H9 (cell line): ENCODE results near the gene TSPAN11. TPM values are rescaled to one million over a fixed set of nuclear protein-coding genes. Genes with fewer than 3 reads are reported as not detected.

ENCODE experiments used
- DNase-seq: peaks from one replicate; pipeline ENCODE4 v3.0.0-alpha.2; 2017
- H2AFZ ChIP-seq: one replicate; pipeline ENCODE4 v1.6.1; 2013; ENCODE audit warnings: mild to moderate bottlenecking, low read length, control low read depth, moderate library complexity
- H2AK5ac ChIP-seq: 2 replicates; pipeline ENCODE4 v1.6.1; 2013; ENCODE audit warnings: low read length, control low read depth, mixed read lengths; ENCODE audit not compliant: insufficient read length
- H2BK120ac ChIP-seq: one replicate; pipeline ENCODE4 v1.6.1; 2013; ENCODE audit warnings: low read depth, mild to moderate bottlenecking, low read length, control low read depth, inconsistent platforms; ENCODE audit not compliant: poor library complexity, severe bottlenecking
- H2BK12ac ChIP-seq: 2 replicates; pipeline ENCODE4 v1.6.1; 2013; ENCODE audit warnings: low read length, control low read depth, mixed read lengths, low read depth; ENCODE audit not compliant: insufficient read length
- H2BK15ac ChIP-seq: 2 replicates; pipeline ENCODE4 v1.6.1; 2013; ENCODE audit warnings: low read depth, low read length, control low read depth
- H2BK20ac ChIP-seq: one replicate; pipeline ENCODE4 v1.6.1; 2013; ENCODE audit warnings: low read depth, mild to moderate bottlenecking, low read length, control low read depth, inconsistent platforms; ENCODE audit not compliant: poor library complexity, severe bottlenecking
- H2BK5ac ChIP-seq: 2 replicates; pipeline ENCODE4 v1.6.1; 2013; ENCODE audit warnings: low read length, control low read depth, mixed read lengths; ENCODE audit not compliant: insufficient read length
- H3K14ac ChIP-seq: 2 replicates; pipeline ENCODE4 v1.6.1; 2013; ENCODE audit warnings: low read length, control low read depth; ENCODE audit not compliant: insufficient read depth
- H3K18ac ChIP-seq: 2 replicates; pipeline ENCODE4 v1.6.1; 2013; ENCODE audit warnings: low read depth, mild to moderate bottlenecking, mixed read lengths, low read length, control low read depth; ENCODE audit not compliant: insufficient read length
- H3K23ac ChIP-seq: 2 replicates; pipeline ENCODE4 v1.6.1; 2013; ENCODE audit warnings: low read length, control low read depth, mixed read lengths, low read depth; ENCODE audit not compliant: insufficient read length
- H3K23me2 ChIP-seq: 2 replicates; pipeline ENCODE4 v1.6.1; 2013; ENCODE audit warnings: low read depth, mild to moderate bottlenecking, mixed read lengths, low read length, control low read depth; ENCODE audit not compliant: insufficient read length, poor library complexity, severe bottlenecking
- H3K27ac ChIP-seq: 2 replicates; pipeline ENCODE4 v1.5.1; 2013; ENCODE audit warnings: low read length, control low read depth, mixed read lengths, low read depth; ENCODE audit not compliant: insufficient read length
- H3K27me3 ChIP-seq: 2 replicates; pipeline ENCODE4 v1.6.1; 2013; ENCODE audit warnings: low read length, control low read depth, inconsistent platforms; ENCODE audit not compliant: insufficient read depth
- H3K4ac ChIP-seq: 2 replicates; pipeline ENCODE4 v1.6.1; 2013; ENCODE audit warnings: low read depth, mild to moderate bottlenecking, control low read depth, inconsistent platforms, low read length, moderate library complexity
- H3K4me1 ChIP-seq: 2 replicates; pipeline ENCODE4 v1.6.1; 2013; ENCODE audit warnings: low read length, control low read depth, inconsistent platforms; ENCODE audit not compliant: insufficient read depth
- H3K4me2 ChIP-seq: 2 replicates; pipeline ENCODE4 v1.6.1; 2013; ENCODE audit warnings: low read length, control low read depth, mixed read lengths; ENCODE audit not compliant: insufficient read length, insufficient read depth
- H3K56ac ChIP-seq: 2 replicates; pipeline ENCODE4 v1.6.1; 2013; ENCODE audit warnings: low read depth, mild to moderate bottlenecking, mixed read lengths, low read length, control low read depth; ENCODE audit not compliant: insufficient read length
- H3K79me1 ChIP-seq: 2 replicates; pipeline ENCODE4 v1.6.1; 2013; ENCODE audit warnings: low read depth, mild to moderate bottlenecking, moderate library complexity, low read length, control low read depth, inconsistent platforms; ENCODE audit not compliant: insufficient read depth, poor library complexity, severe bottlenecking
- H3K79me2 ChIP-seq: 2 replicates; pipeline ENCODE4 v1.6.1; 2013; ENCODE audit warnings: low read length, control low read depth, inconsistent platforms; ENCODE audit not compliant: insufficient read depth
- H3K9ac ChIP-seq: 2 replicates; pipeline ENCODE4 v1.6.1; 2013; ENCODE audit warnings: low read length, control low read depth, mixed read lengths; ENCODE audit not compliant: insufficient read length; ENCODE audit errors: extremely low read depth
- H3K9me3 ChIP-seq: one replicate; pipeline ENCODE4 v1.6.1; 2013; ENCODE audit warnings: low read depth, low read length, inconsistent platforms; ENCODE audit not compliant: control insufficient read depth
- H3T11ph ChIP-seq: one replicate; pipeline ENCODE4 v1.6.1; 2013; ENCODE audit warnings: mild to moderate bottlenecking, low read length, control low read depth, inconsistent platforms
- H4K20me1 ChIP-seq: one replicate; pipeline ENCODE4 v1.6.1; 2013; ENCODE audit not compliant: control insufficient read depth, insufficient read length, insufficient read depth
- H4K5ac ChIP-seq: 2 replicates; pipeline ENCODE4 v1.6.1; 2013; ENCODE audit warnings: low read depth, mild to moderate bottlenecking, mixed read lengths, low read length, control low read depth; ENCODE audit not compliant: insufficient read length
- H4K8ac ChIP-seq: replicated peaks from 2 replicates; pipeline ENCODE4 v1.6.1; 2013; ENCODE audit warnings: low read length, control low read depth, mixed read lengths, low read depth; ENCODE audit not compliant: insufficient read length
- H4K91ac ChIP-seq: 2 replicates; pipeline ENCODE4 v1.6.1; 2013; ENCODE audit warnings: low read depth, mild to moderate bottlenecking, moderate library complexity, mixed read lengths, low read length, control low read depth; ENCODE audit not compliant: insufficient read length
- H3K27ac Mint-ChIP-seq, 3 experiments: 2 replicates in 2 of 3; 3 replicates in 1 of 3; pipeline ENCODE4 v1.8.0; 2020 to 2021; ENCODE audit warnings: mixed read lengths in 3 of 3, mild to moderate bottlenecking in 1 of 3, moderate library complexity in 1 of 3
- H3K27me3 Mint-ChIP-seq: 2 replicates; pipeline ENCODE4 v1.8.0; 2021; ENCODE audit warnings: low read depth, mild to moderate bottlenecking, moderate library complexity, mixed read lengths
- H3K36me3 Mint-ChIP-seq, 3 experiments: 2 replicates in 2 of 3; 3 replicates in 1 of 3; pipeline ENCODE4 v1.8.0; 2020 to 2021; ENCODE audit warnings: low read depth in 3 of 3, mixed read lengths in 3 of 3; ENCODE audit not compliant: insufficient read depth in 1 of 3
- H3K4me1 Mint-ChIP-seq, 2 experiments: 2 replicates each; pipeline ENCODE4 v1.8.0; 2020; ENCODE audit warnings: mixed read lengths in 2 of 2
- H3K4me3 Mint-ChIP-seq, 2 experiments: 2 replicates in 1 of 2; 3 replicates in 1 of 2; pipeline ENCODE4 v1.8.0; 2020 to 2021; ENCODE audit warnings: mild to moderate bottlenecking in 2 of 2, mixed read lengths in 2 of 2, moderate library complexity in 1 of 2
- H3K9me3 Mint-ChIP-seq, 2 experiments: 2 replicates in 1 of 2; 3 replicates in 1 of 2; pipeline ENCODE4 v1.8.0; 2020; ENCODE audit warnings: mild to moderate bottlenecking in 2 of 2, mixed read lengths in 2 of 2, moderate library complexity in 1 of 2
- CTCF ChIP-seq: fragments of 200-600 bp; sonication (generic); conservative IDR thresholded peaks from 3 replicates; pipeline ENCODE4 v1.8.0; 2021; ENCODE audit warnings: antibody characterized with exemption, mild to moderate bottlenecking
- whole genome bisulfite sequencing: extraction: QIAGEN DNeasy Blood & Tissue Kit; methylation state at CpG from one replicate; pipeline ENCODE4 v1.1.7; 2013; ENCODE audit warnings: missing lambda C conversion rate, low lambda C conversion rate, mixed read lengths; ENCODE audit not compliant: insufficient read length; ENCODE audit errors: extremely low coverage; 5-methylcytosine and 5-hydroxymethylcytosine counted together
- total RNA-seq: library from RNA; stranded (reverse); gene quantifications from 2 replicates; pipeline ENCODE4 v1.2.1, GENCODE V29; 2021

Gene TSPAN11
- total RNA-seq, 1 experiment from 2014 or later, result 4.2 TPM

GRCh38 chr12:30885321-30885720, 41.2 kb upstream of the TSPAN11 start:
- H3K23ac ChIP-seq, result no peak overlapping the region
- no peak overlapping the region for H3T11ph ChIP-seq
- no peak overlapping the region for H2BK120ac ChIP-seq
- Mint-ChIP-seq H3K9me3 (peaks cover 18 to 21% of the 10 kb centered on the region in 2 experiments), H3K4me3 (no peak overlapping the region), H3K27ac (no peak overlapping the region), H3K36me3 (peaks cover 3 to 9% (median 6%) of the 10 kb centered on the region in 3 experiments; a peak in 5 of 7 replicates), H3K4me1 (no peaks in the 10 kb centered on the region), H3K27me3 (peaks cover 14% of the 10 kb centered on the region)
- no peak overlapping the region for H2BK12ac ChIP-seq
- H3K79me1 ChIP-seq, result no peaks in the 10 kb centered on the region
- H2BK15ac ChIP-seq, result no peak overlapping the region
- no peak overlapping the region for H2BK20ac ChIP-seq
- no peak overlapping the region for H3K14ac ChIP-seq
- H2AFZ ChIP-seq, result no peak overlapping the region
- H3K27ac ChIP-seq, result no peak overlapping the region
- H3K9me3 ChIP-seq, result no peaks in the 10 kb centered on the region
- no peak overlapping the region for H2AK5ac ChIP-seq
- no peaks in the 10 kb centered on the region for H3K27me3 ChIP-seq
- H4K20me1 ChIP-seq, result no peaks in the 10 kb centered on the region
- H3K9ac ChIP-seq, result no peak overlapping the region
- no peak overlapping the region for H4K5ac ChIP-seq
- no peak overlapping the region for H3K4me2 ChIP-seq
- peak overlapping the region; percentile 27 for H4K8ac ChIP-seq
- peak overlapping the region; percentile 42 for H3K18ac ChIP-seq
- no peak overlapping the region for H3K4ac ChIP-seq
- WGBS, result no CpG with 5 or more reads among the region's 2 CpGs
- no peaks in the 10 kb centered on the region for H3K79me2 ChIP-seq
- no peaks in the 10 kb centered on the region for H3K4me1 ChIP-seq
- no peak for DNase-seq
- TF ChIP-seq CTCF, result no peak
- H3K23me2 ChIP-seq, result no peaks in the 10 kb centered on the region
- H2BK5ac ChIP-seq, result no peak overlapping the region
- H4K91ac ChIP-seq, result no peak overlapping the region
- H3K56ac ChIP-seq, result no peak overlapping the region
